ENCODE measurements around the gene MBD1. TPM values are rescaled to one million over a fixed set of nuclear protein-coding genes. Genes with fewer than 3 reads are reported as not detected.
"Not testable (repeated sequence)": the region's sequence is repeated elsewhere in the genome, so short reads cannot be mapped to it uniquely, and the experiment has no call there.

The MBD1 gene
- total RNA-seq, 1 donor from 2014 or later, result 54.4 TPM

DNA sequence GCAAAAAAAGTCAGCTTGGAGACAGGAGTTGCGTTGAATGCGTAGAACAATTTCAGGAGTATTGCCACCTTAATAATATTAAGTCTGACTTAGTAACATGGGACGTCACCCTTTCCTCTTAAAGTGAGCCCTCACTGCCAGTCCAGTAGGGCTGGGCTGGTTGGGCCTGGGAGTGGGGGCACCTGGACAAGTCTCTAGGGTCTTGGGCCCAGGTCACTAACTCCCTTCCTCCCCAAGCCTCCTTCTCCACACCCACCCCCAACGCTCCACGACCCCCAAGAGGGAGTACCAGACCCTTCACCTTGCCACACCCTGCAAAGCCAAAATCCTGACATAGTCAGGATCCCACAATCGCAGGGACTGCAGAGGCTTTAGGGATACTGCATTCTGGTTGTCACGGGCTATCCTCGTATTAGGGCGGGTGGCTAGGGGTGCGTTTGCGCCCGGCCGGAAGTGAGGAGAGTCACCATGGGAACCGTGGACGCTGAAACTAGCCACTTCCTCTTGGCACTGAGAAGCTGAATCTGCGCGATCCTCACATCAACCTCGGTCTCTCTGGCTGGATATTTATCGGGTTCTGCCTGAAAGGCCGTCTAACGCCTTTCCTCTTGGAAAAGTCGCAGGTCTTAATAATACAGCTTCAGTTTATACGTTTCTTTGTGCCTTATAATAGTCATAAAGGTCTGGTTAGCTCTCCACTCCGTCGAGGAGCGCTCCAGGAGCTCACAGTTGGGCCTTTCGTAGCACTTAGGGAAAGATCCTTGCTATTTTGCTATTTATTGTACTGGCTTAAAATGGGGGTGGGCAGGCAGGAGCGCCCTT lies 16.5 kb upstream of the MBD1 start:
- peak; percentile 88 for DNase-seq (ENCODE audit: low spot score)
- intact Hi-C loops (cut with DNase I), result no loop called here

DNA sequence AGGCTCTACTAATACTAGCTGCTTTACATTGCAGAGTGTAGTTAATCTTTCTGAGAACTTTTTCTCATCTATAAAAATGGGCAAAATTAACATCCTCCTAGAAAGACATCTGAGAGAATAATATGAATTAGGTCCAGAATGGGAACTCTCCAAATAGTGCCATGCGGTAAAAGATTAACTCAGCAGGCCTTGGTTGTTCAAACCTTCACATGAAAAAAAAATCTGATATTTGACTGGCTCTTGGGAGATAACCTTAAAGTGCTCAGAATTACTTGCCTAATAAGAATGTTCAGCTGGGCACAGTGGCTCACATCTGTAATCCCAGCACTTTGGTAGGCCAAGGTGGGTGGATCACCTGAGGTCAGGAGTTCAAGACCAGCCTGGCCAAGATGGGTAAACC lies 11.7 kb upstream of the MBD1 start:
- DNase-seq (ENCODE audit: low spot score), result no peak
- intact Hi-C loops (cut with DNase I), result no loop called here

DNA sequence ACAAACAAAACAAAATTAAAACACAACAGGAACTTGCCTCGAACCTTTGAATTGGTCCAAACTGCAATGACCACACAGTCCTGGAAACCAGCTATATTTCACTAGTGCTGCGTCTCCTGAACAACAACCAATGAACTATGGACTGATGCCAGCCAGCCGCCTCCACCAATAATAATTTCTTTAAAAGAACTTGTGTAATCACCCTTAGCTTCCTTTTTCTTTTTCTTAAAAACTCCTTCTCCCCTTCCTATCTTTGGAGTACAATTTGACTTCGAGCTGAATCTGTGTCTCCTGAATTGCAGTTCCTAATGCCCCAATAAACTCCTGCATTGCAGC lies 7.8 kb upstream of the MBD1 start:
- no peak for DNase-seq (ENCODE audit: low spot score)
- intact Hi-C loops (cut with DNase I), result loop anchor here (10.0 kb wide), 1 partner anchor 794 kb away; the partner anchor contains the start of gene RPL17

DNA sequence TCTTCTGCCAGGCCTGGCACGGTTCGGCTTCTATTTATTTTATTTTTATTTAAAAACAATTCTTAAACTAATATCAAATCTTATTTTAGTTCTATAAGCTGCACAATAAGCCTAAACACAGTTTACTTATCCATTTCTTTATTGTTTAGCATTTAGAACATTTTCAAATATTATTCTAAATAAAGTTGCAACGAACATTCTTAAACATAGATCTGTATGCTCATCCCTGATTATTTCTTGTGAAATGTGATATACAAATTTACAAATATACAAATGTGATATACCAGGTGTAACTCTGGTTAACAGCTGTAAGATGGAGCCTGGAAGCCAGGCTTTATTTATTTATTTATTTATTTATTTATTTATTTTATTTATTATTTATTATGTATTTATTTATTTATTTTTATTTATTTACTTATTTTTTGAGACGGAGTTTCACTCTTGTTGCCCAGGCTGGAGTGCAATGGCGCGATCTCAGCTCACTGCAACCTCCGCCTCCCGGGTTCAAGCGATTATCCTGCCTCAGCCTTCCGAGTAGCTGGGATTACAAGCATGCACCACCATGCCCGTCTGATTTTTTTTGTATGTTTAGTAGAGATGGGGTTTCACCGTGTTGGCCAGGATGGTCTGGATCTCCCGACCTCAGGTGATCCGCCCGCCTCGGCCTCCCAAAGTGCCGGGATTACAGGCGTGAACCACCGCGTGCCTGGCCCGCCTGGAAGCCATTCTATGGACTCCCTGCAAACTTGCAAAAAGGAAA lies 7.2 kb upstream of the MBD1 start:
- intact Hi-C loops (cut with DNase I), result loop anchor here (10.0 kb wide), 1 partner anchor 794 kb away; the partner anchor contains the start of gene RPL17
- DNase-seq (ENCODE audit: low spot score), result not testable (repeated sequence)

DNA sequence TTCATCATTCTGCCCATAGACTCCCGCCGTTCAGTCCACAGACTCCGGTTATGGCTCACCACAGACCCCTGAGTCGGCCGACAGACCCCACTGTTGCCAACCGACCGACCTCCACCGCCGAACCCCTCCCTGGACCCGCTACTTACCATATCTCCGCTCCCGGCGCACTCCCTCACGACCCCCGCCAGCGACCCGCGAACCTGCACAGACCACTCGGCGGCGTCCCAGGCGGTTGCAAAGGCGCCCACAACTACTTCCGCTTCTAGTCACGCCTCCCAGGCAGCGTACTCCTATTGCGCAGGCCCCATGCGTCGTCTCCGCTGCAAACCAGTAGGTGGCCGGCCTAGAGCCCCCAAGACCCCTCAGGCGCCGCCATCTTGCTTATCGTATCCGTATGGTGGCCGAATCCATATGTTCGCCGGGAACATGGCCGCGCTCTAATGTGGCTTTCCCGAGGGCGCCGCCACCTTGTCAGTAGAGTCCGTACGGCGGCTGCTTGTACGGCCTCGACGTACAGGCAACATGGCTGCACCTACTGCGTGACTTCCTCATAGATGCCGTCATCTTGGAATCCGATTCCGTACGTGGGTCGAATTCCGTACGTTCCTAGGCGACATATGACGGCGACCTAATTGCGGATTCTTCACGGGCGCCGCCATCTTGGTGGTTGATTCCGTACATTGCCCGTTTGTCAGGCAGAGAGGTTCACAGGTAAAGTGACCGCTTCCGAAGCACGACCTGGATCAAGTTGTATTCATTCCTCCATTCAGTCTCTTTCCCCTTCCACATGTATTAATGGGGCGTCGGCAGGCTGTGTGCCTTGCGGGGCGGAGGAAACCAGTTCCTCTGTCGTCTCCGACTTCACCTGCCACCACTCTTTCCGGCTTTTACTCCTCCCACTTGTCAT lies 6.4 kb upstream of the MBD1 start, which contains the start of gene CXXC1:
CXXC1 (minus strand) TSS at position 252 of the 907 bp plus-strand sequence; CDS start at position 149, 103 bp downstream.
- peak; percentile 98 for DNase-seq (ENCODE audit: low spot score)
- intact Hi-C loops (cut with DNase I), result loop anchor here (2.0 to 10.0 kb wide), 2 partner anchors 21 to 793 kb away; partner anchors contain the start of genes CFAP53 and RPL17

DNA sequence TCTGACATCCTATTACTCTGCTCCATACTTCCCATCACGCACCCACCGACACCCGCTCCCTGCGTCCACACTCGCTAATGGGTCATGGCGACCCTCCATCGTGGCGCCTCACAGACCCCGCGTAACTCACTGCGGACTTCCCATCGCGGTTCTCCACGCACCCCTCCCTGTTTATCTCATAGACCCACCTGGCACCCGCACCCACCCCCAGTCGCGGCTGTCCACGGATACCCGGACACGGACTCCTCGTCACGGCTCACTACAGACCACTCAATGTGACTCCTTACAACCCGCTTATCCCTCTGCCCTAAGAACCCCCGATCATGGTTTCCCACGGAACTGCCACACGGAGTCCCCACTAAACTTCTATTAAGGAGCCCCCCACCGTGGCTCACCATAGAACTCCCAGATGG lies 5.7 kb upstream of the MBD1 start:
- intact Hi-C loops (cut with DNase I), result loop anchor here (2.0 to 10.0 kb wide), 2 partner anchors 20 to 792 kb away; partner anchors contain the start of genes CFAP53 and RPL17
- DNase-seq (ENCODE audit: low spot score), result no peak

DNA sequence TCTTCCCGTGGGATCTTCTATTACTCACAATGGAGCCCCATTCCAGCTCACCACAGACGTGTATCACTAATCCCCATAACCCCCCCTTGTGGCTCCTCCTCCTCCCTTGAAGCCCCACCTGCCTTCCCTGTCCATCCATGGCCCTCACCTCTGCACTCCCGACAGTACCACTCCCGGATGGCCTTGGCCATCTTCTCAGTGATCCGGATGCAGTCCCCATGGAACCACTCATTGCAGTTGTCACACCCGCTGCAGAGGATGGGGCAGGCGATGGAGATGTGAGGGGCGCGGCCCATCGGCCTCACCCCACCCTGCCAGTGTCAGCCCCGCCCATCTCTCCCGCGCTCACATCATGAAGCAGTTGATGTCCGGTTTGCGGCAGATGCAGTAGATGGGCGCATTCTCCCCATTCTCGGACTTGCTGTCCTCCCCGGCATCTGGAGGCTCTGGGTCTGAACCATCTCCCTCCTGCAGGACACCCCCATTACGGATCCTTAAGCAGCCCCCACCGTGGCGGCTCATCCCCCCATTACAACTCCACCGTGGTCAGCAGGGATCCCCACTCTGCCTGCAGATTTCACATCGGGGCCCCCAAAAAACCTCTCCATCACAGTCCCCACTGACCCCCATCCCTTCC lies 5.2 kb upstream of the MBD1 start:
- no peak for DNase-seq (ENCODE audit: low spot score)
- intact Hi-C loops (cut with DNase I), result loop anchor here (2.0 to 10.0 kb wide), 2 partner anchors 20 to 792 kb away; partner anchors contain the start of genes CFAP53 and RPL17

DNA sequence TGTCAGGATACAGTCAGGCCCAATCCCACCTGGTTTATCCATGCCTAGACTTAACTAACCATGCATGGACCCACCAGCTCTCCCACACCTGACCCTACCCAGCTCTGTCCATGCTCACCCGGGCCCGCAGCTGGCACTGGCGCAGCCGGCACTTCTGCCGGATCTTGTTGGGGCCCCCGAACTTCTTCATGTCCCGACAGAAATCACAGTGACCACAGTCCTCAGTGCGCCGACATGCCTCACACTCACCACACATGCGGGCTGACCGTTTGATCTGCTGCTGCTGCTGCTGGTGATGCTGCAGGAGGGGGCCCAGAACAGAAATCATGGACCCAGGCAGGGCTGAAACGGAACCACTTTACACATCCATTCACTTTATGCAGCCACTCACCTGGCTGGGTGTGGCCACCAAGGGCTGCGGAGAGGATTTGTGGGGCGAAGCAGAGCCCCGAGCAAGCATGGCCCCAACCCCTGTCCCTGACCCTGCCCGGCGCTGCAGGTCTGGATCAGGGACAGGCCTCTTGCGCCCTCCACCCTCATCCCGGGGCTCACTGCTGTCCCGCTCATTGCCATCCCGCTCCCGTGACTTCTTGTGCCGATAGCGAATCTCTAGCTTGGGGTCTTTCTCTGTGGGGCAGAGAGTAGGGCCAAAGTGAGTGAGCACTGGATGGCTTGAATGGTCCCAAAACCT lies 4.5 kb upstream of the MBD1 start:
- no peak for DNase-seq (ENCODE audit: low spot score)
- intact Hi-C loops (cut with DNase I), result loop anchor here (2.0 to 10.0 kb wide), 2 partner anchors 19 to 791 kb away; partner anchors contain the start of genes CFAP53 and RPL17

DNA sequence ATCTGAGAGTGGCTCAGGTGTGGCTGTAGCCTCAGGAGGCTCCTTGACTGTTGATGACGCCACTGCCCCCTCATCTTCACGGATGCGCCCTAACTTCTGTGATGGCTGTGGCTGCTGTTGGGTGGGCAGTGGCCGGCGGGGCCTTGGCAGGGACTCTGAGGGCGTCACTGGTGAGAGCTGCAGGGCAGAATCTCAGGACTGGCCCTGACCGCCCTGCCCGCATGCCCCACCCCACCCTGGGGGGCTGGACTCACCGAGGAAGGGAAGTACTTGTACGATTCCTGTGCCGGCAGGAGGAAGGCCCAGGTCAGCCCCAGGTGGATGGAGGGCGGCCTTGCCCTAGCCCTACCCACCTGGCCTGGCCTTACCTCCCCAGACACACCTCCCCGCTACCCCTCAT lies 3.7 kb upstream of the MBD1 start:
- intact Hi-C loops (cut with DNase I), result loop anchor here (10.0 kb wide), 1 partner anchor 790 kb away; the partner anchor contains the start of gene RPL17
- DNase-seq (ENCODE audit: low spot score), result no peak

DNA sequence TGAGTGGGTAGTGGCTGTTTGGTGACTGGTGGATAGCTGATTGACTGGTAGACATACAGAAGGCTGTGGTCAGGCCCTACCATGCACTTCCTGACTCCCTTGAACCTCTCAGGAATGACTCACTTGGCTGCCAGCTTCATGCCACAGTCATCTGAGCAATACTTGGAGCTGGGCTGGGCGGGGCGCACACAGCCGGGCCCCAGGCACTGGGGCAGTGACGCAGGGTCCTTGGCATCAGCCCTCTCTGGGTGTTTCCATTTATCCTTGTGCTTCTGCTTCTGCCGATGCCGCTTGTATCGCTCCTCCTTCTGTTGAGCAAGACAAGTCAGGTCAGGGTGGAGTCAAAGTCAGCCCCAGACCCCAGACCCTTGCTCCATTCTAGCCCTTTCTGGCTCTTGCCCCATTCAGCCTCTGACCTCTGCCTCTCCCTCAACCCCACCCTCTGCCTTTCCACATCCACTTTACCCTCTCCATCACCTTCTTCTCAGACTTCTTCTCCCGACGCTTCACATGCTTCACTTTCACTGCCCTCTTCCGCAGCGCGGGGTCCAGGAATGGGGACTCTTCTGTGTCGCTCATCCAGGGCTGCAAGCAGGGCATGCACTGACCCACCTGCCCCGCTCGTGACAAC lies 3.0 kb upstream of the MBD1 start:
- intact Hi-C loops (cut with DNase I), result loop anchor here (5.0 to 10.0 kb wide), 2 partner anchors 143 to 790 kb away; partner anchors contain the start of gene RPL17

DNA sequence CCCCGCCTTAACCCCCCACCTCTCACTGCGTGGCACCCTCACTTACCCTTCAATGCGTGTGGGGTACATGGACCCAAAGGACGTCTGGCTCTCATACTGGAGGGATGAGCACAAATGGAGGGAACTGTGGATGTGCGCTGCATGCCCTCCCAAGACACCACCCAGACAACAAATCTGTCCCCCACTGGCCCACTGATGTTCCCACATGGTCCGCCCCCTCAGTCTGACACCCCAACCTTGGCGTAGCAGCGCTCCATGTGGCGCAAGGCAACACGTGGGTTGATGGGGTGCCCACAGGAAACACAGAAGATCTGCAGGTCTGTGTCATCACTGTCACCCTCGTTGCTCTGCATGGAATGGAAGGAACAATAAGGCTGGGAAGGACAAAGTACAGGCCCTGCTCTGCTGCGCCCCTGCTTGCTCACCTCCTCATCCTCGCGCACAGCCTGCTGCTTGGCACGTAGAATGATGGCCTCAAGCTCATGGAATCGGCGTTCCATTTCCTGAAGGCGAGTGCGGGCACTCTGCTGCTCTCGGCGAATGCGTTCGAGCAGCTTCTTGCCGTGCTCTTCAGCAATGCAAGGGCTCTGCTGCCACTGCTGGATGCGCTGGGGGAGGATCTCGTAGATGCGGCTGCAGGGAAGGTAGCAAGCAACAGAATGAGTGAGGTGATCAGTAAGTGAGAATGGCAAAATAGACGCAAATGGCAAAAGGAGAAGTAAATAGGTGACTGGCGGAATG lies 2.3 kb upstream of the MBD1 start:
- intact Hi-C loops (cut with DNase I), result loop anchor here (5.0 to 10.0 kb wide), 2 partner anchors 144 to 789 kb away; partner anchors contain the start of gene RPL17
- no peak for DNase-seq (ENCODE audit: low spot score)

More for the DNA sequence above, 3.0 kb upstream of the MBD1 start:
- no peak for DNase-seq (ENCODE audit: low spot score)

DNA sequence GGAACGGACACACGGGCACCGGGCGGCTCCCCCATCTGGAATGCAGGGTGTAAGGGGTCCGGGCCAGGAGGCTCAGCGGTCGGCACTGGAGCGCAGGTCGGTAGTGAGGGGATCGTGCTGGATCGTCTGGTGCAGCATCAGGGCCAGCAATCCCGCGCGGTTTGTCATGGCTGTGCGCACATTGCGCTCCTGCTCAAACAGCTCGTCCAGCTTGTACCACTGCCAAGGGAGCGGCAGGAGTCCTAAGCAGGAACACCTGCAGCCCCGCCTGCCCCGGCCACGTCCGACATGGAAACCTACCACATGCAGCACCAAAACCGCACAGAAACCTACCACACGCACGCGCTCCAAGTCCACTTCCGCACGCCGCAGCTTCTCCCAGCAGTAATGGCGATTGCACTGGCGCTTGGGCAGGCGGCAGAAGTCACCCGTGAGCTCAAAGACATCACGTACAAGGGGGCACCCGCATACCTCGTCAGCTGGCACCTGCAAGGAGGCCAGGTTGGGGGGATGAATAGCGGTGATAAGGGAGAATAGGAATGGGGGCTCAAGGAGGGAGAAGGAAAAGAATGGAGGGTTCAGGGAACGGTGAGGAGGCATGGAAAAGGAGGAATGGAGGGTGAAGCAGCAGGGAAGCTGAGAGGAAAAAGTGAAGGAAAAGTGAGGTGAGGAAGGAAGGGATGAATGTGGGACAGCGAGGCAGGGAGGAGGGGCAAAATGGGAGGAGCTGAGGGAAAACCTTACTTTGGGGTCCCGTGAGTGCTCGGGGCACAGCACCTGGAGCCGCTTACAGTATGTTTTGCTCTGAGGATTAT lies 1.4 kb upstream of the MBD1 start:
- intact Hi-C loops (cut with DNase I), result loop anchor here (5.0 to 10.0 kb wide), 2 partner anchors 145 to 788 kb away; partner anchors contain the start of gene RPL17
- no peak for DNase-seq (ENCODE audit: low spot score)

DNA sequence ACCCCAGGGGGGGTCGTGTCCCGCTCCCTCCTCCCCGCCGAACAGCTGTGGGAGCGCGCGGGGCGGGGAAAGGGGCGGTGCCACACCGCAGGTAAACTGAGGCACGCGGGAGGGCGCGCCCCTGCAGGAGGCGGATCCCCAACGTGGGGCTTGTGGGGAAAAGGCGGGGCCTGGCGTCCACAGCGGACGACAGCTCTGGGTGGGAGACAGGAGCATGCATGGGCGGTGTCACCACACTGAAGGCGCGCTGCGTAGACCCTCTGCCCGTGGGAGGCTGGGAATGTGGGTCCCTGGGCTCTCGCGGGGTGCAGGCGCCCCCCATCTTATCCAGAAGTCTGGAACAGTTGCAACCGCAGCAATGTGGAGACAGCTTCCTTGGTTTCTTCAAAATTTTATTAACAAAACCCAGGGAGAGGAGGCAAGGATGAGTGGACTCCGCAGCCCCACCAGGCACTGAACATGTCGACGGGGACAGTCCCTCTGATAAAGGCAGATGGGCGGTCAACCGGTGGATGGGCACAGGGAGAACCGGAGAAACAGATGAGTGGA lies 723 bp upstream of the MBD1 start:
- intact Hi-C loops (cut with DNase I), result loop anchor here (2.0 to 10.0 kb wide), 3 partner anchors 93 to 787 kb away; partner anchors contain the start of genes RPL17 and SKA1
- no peak for DNase-seq (ENCODE audit: low spot score)

DNA sequence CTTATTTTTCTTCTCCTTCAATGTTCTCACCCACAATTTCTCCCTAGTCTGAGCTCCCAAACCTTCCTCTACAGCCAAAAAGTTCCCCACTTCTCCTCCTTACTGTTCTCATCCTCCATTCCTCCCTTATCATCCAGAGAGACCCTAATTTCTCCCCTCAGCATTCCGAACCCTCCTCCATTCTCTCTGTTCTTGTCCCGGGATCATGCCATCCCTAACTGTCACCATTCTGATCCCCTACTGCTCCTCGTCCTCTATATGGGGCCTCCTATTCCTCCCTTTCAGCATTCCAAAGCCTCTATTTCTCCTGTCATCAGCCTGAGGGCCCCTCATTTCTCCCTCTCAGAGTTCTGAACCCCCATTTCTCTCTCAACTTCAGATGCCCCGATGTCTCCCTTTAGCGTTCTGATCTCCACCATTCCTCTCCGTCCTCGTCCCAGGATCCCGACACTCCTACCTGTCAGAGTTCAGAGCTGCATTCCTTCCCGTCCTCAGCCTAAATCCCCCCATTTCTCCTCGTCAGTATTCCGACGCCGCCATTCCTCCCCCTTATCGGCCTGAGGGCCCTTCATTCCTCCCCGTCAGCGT lies 522 bp downstream of the MBD1 start:
- no peak for DNase-seq (ENCODE audit: low spot score)
- intact Hi-C loops (cut with DNase I), result loop anchor here (2.0 to 10.0 kb wide), 3 partner anchors 94 to 786 kb away; partner anchors contain the start of genes RPL17 and SKA1

DNA sequence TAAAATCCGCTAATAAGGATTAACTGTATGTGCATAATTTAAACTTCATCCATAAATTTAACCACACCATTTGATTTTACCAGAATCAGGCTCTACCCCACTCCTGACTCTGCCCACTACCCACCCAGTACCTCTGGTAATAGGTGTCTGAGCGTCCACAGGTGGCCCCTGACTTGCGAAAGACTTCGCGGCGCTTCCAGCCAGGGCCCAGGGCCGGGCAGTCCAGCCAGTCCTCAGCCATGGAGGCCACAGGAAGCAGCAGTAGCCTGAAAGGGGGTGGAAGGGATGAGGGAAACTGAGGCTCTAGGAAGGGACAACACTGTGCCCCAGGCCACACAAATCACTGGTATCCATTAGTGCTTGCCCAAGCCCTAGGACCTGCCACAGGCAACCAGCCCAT lies 1.6 kb downstream of the MBD1 start:
- intact Hi-C loops (cut with DNase I), result loop anchor here (2.0 to 10.0 kb wide), 3 partner anchors 95 to 785 kb away; partner anchors contain the start of genes RPL17 and SKA1
- DNase-seq (ENCODE audit: low spot score), result no peak

Measured in cardiac septum (tissue), 1 donor.